PC-3 (cell line): ENCODE measurements around the gene ACTG2. TPM values are rescaled to one million over a fixed set of nuclear protein-coding genes. Genes with fewer than 3 reads are reported as not detected.

ENCODE experiments used
- ATAC-seq: fragments of 200-7000 bp; cut with Tn5 transposase; 2 replicates; pipeline ENCODE4 v1.9.1; 2020; ENCODE audit warnings: mild to moderate bottlenecking, moderate library complexity
- BruUV-seq: library from RNA; stranded (reverse); fragments of 400-500 nt; replicated peaks from 2 replicates; lab custom pipeline; 2021; lab: Mats Ljungman, UMichigan
- CTCF ChIA-PET: fragments of 300-600 bp; sonication (Branson Sonifier 250); formaldehyde crosslinking; loops from one replicate; lab custom pipeline; 2022; ENCODE audit warnings: antibody characterized with exemption; lab: Charles Lee
- POLR2A ChIA-PET: fragments of 300-600 bp; sonication (Branson Sonifier 250); formaldehyde crosslinking; loops from one replicate; lab custom pipeline; 2022; ENCODE audit warnings: antibody characterized with exemption; ENCODE audit not compliant: unreplicated experiment; lab: Charles Lee
- DNase-seq: peaks from one replicate; pipeline ENCODE4 v3.0.0-alpha.2; 2015
- H2AFZ ChIP-seq: fragments of 300-600 bp; sonication (generic); 2 replicates; pipeline ENCODE4 v1.6.0; 2016; ENCODE audit warnings: antibody characterized with exemption, low read length
- H3F3A ChIP-seq: fragments of 300-600 bp; sonication (generic); one replicate; pipeline ENCODE4 v1.6.0; 2017; ENCODE audit warnings: antibody characterized with exemption, low read length, control low read depth, mild to moderate bottlenecking; ENCODE audit not compliant: unreplicated experiment
- H3K27ac ChIP-seq: fragments of 300-600 bp; sonication (generic); 2 replicates; pipeline ENCODE4 v1.5.1; 2016; ENCODE audit warnings: mild to moderate bottlenecking, low read length
- H3K27me3 ChIP-seq: fragments of 300-600 bp; sonication (generic); 2 replicates; pipeline ENCODE4 v1.6.1; 2016; ENCODE audit warnings: low read length, mixed read lengths
- H3K36me3 ChIP-seq: fragments of 300-600 bp; sonication (generic); 2 replicates; pipeline ENCODE4 v1.6.1; 2016; ENCODE audit warnings: low read depth, mixed run types, low read length, mixed read lengths
- H3K4me1 ChIP-seq: fragments of 300-600 bp; sonication (generic); 2 replicates; pipeline ENCODE4 v1.5.1; 2016; ENCODE audit warnings: low read length; ENCODE audit not compliant: insufficient read depth
- H3K4me2 ChIP-seq: fragments of 300-600 bp; sonication (generic); 2 replicates; pipeline ENCODE4 v1.6.0; 2016; ENCODE audit warnings: low read length
- H3K4me3 ChIP-seq: fragments of 300-600 bp; sonication (generic); 2 replicates; pipeline ENCODE4 v1.5.1; 2016; ENCODE audit warnings: mild to moderate bottlenecking, low read length, mixed read lengths
- H3K79me2 ChIP-seq: fragments of 300-600 bp; sonication (generic); 2 replicates; pipeline ENCODE4 v1.6.1; 2017; ENCODE audit warnings: low read length, mixed read lengths
- H3K9ac ChIP-seq: fragments of 300-600 bp; sonication (generic); 2 replicates; pipeline ENCODE4 v1.6.0; 2016; ENCODE audit warnings: mild to moderate bottlenecking, low read length
- H3K9me2 ChIP-seq: fragments of 300-600 bp; sonication (generic); replicated peaks from 2 replicates; pipeline ENCODE4 v1.6.1; 2016; ENCODE audit warnings: mixed run types, low read length, mixed read lengths
- H3K9me3 ChIP-seq: fragments of 300-600 bp; sonication (generic); 2 replicates; pipeline ENCODE4 v1.6.1; 2016; ENCODE audit warnings: low read length, mixed read lengths
- H4K20me1 ChIP-seq: fragments of 300-600 bp; sonication (generic); 2 replicates; pipeline ENCODE4 v1.6.1; 2016; ENCODE audit warnings: low read length, mixed read lengths
- CTCF ChIP-seq: fragments of 300-600 bp; sonication (generic); conservative IDR thresholded peaks from 2 replicates; pipeline ENCODE4 v1.5.1; 2017; ENCODE audit warnings: antibody characterized with exemption, low read depth, mild to moderate bottlenecking, low read length
- EZH2 ChIP-seq: fragments of 300-600 bp; sonication (generic); IDR thresholded peaks from one replicate; pipeline ENCODE4 v1.6.1; 2017; ENCODE audit warnings: antibody characterized with exemption, mild to moderate bottlenecking, low read length; ENCODE audit not compliant: unreplicated experiment
- EZH2phosphoT487 ChIP-seq: fragments of 300-600 bp; sonication (generic); IDR thresholded peaks from 2 replicates; pipeline ENCODE4 v1.6.1; 2018; ENCODE audit warnings: mild to moderate bottlenecking, antibody characterized with exemption, low read length, borderline replicate concordance
- intact Hi-C: fragments of 100-400 bp; cut with micrococcal nuclease; formaldehyde crosslinking; loops from 2 replicates; pipeline ENCODE4 v1.9.0; 2023
- total RNA-seq: library from RNA; depleted of rRNA; stranded (reverse); fragments of >200 nt; gene quantifications from 2 replicates; pipeline ENCODE4 v1.2.3, GENCODE V29; 2014

ACTG2 gene
- total RNA-seq, 1 experiment from 2014 or later: 3.8 TPM

- POLR2A ChIA-PET: no interaction called here
- H3K36me3 ChIP-seq: peaks cover 58% of the 10 kb centered on the region
- no peak overlapping the region for H2AFZ ChIP-seq
- H3K4me1 ChIP-seq: no peaks in the 10 kb centered on the region
- intact Hi-C loops: no loop called here
- H3K79me2 ChIP-seq: peaks cover 34% of the 10 kb centered on the region
- ATAC-seq (no peak), DNase-seq (no peak)
- H3F3A ChIP-seq: no peaks in the 10 kb centered on the region
- no TSS peak for BruUV-seq
- CTCF ChIA-PET: no interaction called here
- H3K9me3 ChIP-seq: no peaks in the 10 kb centered on the region
- no peak overlapping the region for H3K27ac ChIP-seq
- no peak overlapping the region for H3K4me3 ChIP-seq
- TF ChIP-seq EZH2 (no peak), CTCF (no peak), EZH2phosphoT487 (no peak)
- H4K20me1 ChIP-seq: no peaks in the 10 kb centered on the region
- H3K4me2 ChIP-seq: no peak overlapping the region
- no peak overlapping the region for H3K9ac ChIP-seq
- H3K9me2 ChIP-seq: no peaks in the 10 kb centered on the region
- H3K27me3 ChIP-seq: no peaks in the 10 kb centered on the region
Observed at GRCh38 chr2:73946666-73947065, 53.9 kb downstream of the ACTG2 start.

- H2AFZ ChIP-seq: no peak overlapping the region
- no peak overlapping the region for H3K4me3 ChIP-seq
- H3F3A ChIP-seq: no peaks in the 10 kb centered on the region
- H3K27me3 ChIP-seq: no peaks in the 10 kb centered on the region
- ATAC-seq (no peak), DNase-seq (no peak)
- no peak for TF ChIP-seq EZH2
- no peak for TF ChIP-seq EZH2phosphoT487
- TF ChIP-seq CTCF: no peak
- no peaks in the 10 kb centered on the region for H3K9me2 ChIP-seq
- H3K27ac ChIP-seq: no peak overlapping the region
- H3K9me3 ChIP-seq: no peaks in the 10 kb centered on the region
- no peak overlapping the region for H3K9ac ChIP-seq
- no peak overlapping the region for H3K4me2 ChIP-seq
- peaks cover 66% of the 10 kb centered on the region for H3K36me3 ChIP-seq
- no TSS peak for BruUV-seq
- H4K20me1 ChIP-seq: no peaks in the 10 kb centered on the region
- ChIA-PET POLR2A (no interaction called here), CTCF (no interaction called here)
- no peaks in the 10 kb centered on the region for H3K4me1 ChIP-seq
- intact Hi-C loops: no loop called here
- H3K79me2 ChIP-seq: peaks cover 28% of the 10 kb centered on the region
Observed at GRCh38 chr2:73947412-73948018, 54.7 kb downstream of the ACTG2 start.

GRCh38 chr2:73949802-73950201, 57.0 kb downstream of the ACTG2 start:
- Histone ChIP-seq H3F3A (no peaks in the 10 kb centered on the region), H3K27me3 (no peaks in the 10 kb centered on the region), H3K27ac (no peak overlapping the region), H3K36me3 (peaks cover 65% of the 10 kb centered on the region), H3K9me2 (no peaks in the 10 kb centered on the region), H3K4me3 (no peak overlapping the region), H3K9ac (no peak overlapping the region), H4K20me1 (no peaks in the 10 kb centered on the region), H2AFZ (no peak overlapping the region), H3K79me2 (peaks cover 5% of the 10 kb centered on the region; the same call in 1 of the 2 replicates), H3K4me1 (no peaks in the 10 kb centered on the region), H3K9me3 (no peaks in the 10 kb centered on the region), H3K4me2 (no peak overlapping the region)
- CTCF ChIA-PET: no interaction called here
- ATAC-seq (no peak), DNase-seq (no peak)
- TF ChIP-seq EZH2 (no peak), EZH2phosphoT487 (no peak), CTCF (no peak)
- no TSS peak for BruUV-seq
- POLR2A ChIA-PET: no interaction called here
- intact Hi-C loops: no loop called here
